Hepatocyte (in vitro differentiated cells): Measurements from ENCODE around the gene MBD6. TPM values are rescaled to one million over a fixed set of nuclear protein-coding genes. Genes with fewer than 3 reads are reported as not detected.

ENCODE experiments used
- DNase-seq: peaks from one replicate; pipeline ENCODE4 v3.0.0-alpha.2; 2016; ENCODE audit warnings: low spot score
- H2AFZ ChIP-seq: fragments of 200-600 bp; sonication (generic); 2 replicates; pipeline ENCODE4 v1.6.0; 2016; ENCODE audit warnings: antibody characterized with exemption, mild to moderate bottlenecking
- H3K27ac ChIP-seq: fragments of 200-600 bp; sonication (generic); 2 replicates; pipeline ENCODE4 v1.5.1; 2016; ENCODE audit warnings: mild to moderate bottlenecking
- H3K27me3 ChIP-seq: fragments of 200-600 bp; sonication (generic); 2 replicates; pipeline ENCODE4 v1.6.1; 2016
- H3K36me3 ChIP-seq: fragments of 200-600 bp; sonication (generic); replicated peaks from 2 replicates; pipeline ENCODE4 v1.5.1; 2016; ENCODE audit warnings: low read depth; ENCODE audit not compliant: insufficient read depth
- H3K4me1 ChIP-seq: fragments of 200-600 bp; sonication (generic); 2 replicates; pipeline ENCODE4 v1.5.1; 2016; ENCODE audit warnings: mild to moderate bottlenecking, moderate library complexity; ENCODE audit not compliant: insufficient read depth
- H3K4me2 ChIP-seq: fragments of 200-600 bp; sonication (generic); 2 replicates; pipeline ENCODE4 v1.6.0; 2016
- H3K4me3 ChIP-seq: fragments of 200-600 bp; sonication (generic); 2 replicates; pipeline ENCODE4 v1.5.1; 2016; ENCODE audit warnings: mild to moderate bottlenecking
- H3K79me2 ChIP-seq: fragments of 200-600 bp; sonication (generic); 2 replicates; pipeline ENCODE4 v1.6.0; 2017; ENCODE audit warnings: mild to moderate bottlenecking
- H3K9me2 ChIP-seq: fragments of 200-600 bp; sonication (generic); replicated peaks from 2 replicates; pipeline ENCODE4 v1.6.0; 2017; ENCODE audit warnings: mild to moderate bottlenecking; ENCODE audit not compliant: insufficient read depth
- H3K9me3 ChIP-seq: fragments of 200-600 bp; sonication (generic); 2 replicates; pipeline ENCODE4 v1.5.1; 2016; ENCODE audit warnings: low read depth, mild to moderate bottlenecking
- H4K20me1 ChIP-seq: fragments of 200-600 bp; sonication (generic); 2 replicates; pipeline ENCODE4 v1.6.0; 2016; ENCODE audit warnings: mild to moderate bottlenecking; ENCODE audit not compliant: insufficient read depth, poor library complexity, severe bottlenecking
- EZH2 ChIP-seq: fragments of 200-600 bp; sonication (generic); IDR thresholded peaks from 2 replicates; pipeline ENCODE4 v1.6.1; 2016; ENCODE audit warnings: antibody characterized with exemption, mild to moderate bottlenecking, borderline replicate concordance
- EZH2phosphoT487 ChIP-seq: fragments of 200-600 bp; sonication (generic); IDR thresholded peaks from one replicate; pipeline ENCODE4 v1.6.1; 2018; ENCODE audit warnings: antibody characterized with exemption, mild to moderate bottlenecking, low read depth, moderate library complexity; ENCODE audit not compliant: unreplicated experiment, severe bottlenecking
- WGBS: methylation state at CpG from one replicate; pipeline ENCODE4 v1.1.6; 2016; ENCODE audit warnings: low lambda C conversion rate; ENCODE audit errors: missing lambda C conversion rate; 5-methylcytosine and 5-hydroxymethylcytosine counted together
- polyA plus RNA-seq: library from polyadenylated mRNA; unstranded; fragments of >200 nt; fragmentation: Nextera tagmentation; extraction: Ambion mirVana; gene quantifications from 2 replicates; pipeline ENCODE4 v1.2.1, GENCODE V29; 2016
- total RNA-seq: library from RNA; depleted of rRNA; stranded (reverse); fragments of >200 nt; gene quantifications from 2 replicates; pipeline ENCODE4 v1.2.3, GENCODE V29; 2014
- TF ChIP-seq, protein P1 (sequence below): fragments of 200-600 bp; sonication (generic); IDR thresholded peaks from 2 replicates; pipeline ENCODE4 v1.5.1; 2016; ENCODE audit warnings: antibody characterized with exemption, mild to moderate bottlenecking; ENCODE audit not compliant: poor library complexity

MBD6 gene
- total and polyA plus RNA-seq, 2 experiments from 2014 or later, result 7.0 to 35.2 TPM

DNA sequence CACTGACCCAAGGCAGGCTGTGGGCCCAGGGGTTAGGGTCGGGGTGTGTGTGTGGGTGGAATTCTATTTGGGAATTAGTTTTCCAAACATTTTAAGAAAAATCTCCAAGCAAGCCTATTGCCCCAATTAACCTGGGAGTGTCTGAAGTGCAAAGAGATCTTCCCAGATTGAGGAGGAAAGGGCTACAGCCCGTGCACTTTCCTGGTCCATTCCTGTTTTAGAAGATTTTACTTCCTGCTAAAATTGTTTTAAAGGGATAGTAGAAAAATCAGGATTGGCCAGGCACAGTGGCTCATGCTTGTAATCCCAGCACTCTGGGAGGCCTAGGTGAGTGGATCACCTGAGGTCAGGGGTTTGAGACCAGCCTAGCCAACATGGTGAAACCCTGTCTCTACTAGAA is 19.1 kb downstream of the MBD6 start:
- no peak for DNase-seq
- Histone ChIP-seq H2AFZ (no peak overlapping the region), H3K4me3 (no peak overlapping the region), H3K27me3 (no peaks in the 10 kb centered on the region), H3K9me2 (no peaks in the 10 kb centered on the region), H4K20me1 (peaks cover 11% of the 10 kb centered on the region), H3K79me2 (peaks cover 38% of the 10 kb centered on the region), H3K4me2 (no peak overlapping the region), H3K4me1 (peaks cover 8% of the 10 kb centered on the region), H3K36me3 (no peaks in the 10 kb centered on the region), H3K27ac (no peak overlapping the region), H3K9me3 (no peaks in the 10 kb centered on the region)
- 82% methylated on average over 2 of the region's 2 CpGs for WGBS
- TF ChIP-seq, protein P1, sequence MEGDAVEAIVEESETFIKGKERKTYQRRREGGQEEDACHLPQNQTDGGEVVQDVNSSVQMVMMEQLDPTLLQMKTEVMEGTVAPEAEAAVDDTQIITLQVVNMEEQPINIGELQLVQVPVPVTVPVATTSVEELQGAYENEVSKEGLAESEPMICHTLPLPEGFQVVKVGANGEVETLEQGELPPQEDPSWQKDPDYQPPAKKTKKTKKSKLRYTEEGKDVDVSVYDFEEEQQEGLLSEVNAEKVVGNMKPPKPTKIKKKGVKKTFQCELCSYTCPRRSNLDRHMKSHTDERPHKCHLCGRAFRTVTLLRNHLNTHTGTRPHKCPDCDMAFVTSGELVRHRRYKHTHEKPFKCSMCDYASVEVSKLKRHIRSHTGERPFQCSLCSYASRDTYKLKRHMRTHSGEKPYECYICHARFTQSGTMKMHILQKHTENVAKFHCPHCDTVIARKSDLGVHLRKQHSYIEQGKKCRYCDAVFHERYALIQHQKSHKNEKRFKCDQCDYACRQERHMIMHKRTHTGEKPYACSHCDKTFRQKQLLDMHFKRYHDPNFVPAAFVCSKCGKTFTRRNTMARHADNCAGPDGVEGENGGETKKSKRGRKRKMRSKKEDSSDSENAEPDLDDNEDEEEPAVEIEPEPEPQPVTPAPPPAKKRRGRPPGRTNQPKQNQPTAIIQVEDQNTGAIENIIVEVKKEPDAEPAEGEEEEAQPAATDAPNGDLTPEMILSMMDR, result no peak
- TF ChIP-seq EZH2 (no peak), EZH2phosphoT487 (no peak)

DNA sequence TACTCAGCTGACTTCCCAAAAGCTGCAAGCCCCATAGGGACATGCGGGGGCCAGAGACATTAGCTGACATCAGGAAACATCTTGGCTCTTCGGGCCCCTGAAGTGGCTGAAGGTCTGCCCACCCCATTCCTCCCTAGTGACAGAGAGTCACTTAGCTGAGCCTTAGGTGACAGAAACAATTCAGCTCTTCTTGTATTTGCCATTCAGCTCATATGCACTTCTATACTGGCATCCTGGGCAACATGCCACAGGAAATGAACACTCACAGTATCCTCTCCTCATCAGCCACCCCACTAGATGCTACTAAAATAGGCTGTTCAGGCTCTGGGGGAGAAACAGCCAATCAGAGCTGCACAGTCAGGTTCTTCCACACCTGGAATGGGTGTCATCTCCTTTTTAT is 21.0 kb downstream of the MBD6 start:
- H3K9me3 ChIP-seq, result no peaks in the 10 kb centered on the region
- H3K79me2 ChIP-seq, result peaks cover 38% of the 10 kb centered on the region

DNA sequence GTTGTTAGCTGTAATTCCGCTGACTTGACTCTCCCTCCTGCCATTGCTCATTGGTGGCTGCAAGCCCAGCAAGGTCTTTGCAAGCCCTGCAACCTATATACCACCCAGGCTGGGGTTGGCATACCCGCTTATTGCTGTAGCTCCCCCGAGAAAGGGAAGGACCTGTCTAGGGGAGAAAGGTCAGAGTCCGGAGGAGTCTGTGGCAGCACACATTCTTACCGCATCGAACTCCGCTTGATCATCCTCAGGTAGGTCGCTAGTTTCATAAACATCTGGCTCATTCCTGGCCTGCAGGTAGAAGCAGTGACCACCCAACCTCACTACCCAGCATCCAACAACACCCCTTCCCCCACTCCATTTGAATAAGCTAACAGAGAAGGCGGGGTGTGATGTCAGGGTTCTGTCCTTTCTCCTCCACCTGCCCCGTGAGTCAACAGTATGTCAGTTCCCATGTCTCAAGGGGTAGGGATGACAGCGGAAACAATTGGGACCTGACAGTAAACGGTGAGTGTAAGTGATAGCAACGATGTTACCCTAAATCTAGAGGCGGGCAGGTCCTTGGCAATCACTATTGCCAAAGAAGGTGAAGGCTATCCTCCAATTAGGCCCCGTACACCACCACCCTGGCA is 23.3 kb downstream of the MBD6 start:
- Histone ChIP-seq H3K27me3 (peaks cover 32% of the 10 kb centered on the region), H3K79me2 (peaks cover 37% of the 10 kb centered on the region), H3K4me2 (peak overlapping the region; percentile 84), H3K9me2 (no peaks in the 10 kb centered on the region), H3K9me3 (no peaks in the 10 kb centered on the region), H2AFZ (no peak overlapping the region), H4K20me1 (peaks cover 10% of the 10 kb centered on the region), H3K4me1 (peaks cover 12% of the 10 kb centered on the region), H3K4me3 (peak overlapping the region; percentile 59), H3K27ac (peak overlapping the region; percentile 78), H3K36me3 (no peaks in the 10 kb centered on the region)
- DNase-seq, result peak; percentile 55
- WGBS, result 71% methylated on average over 15 of the region's 15 CpGs
- TF ChIP-seq EZH2 (no peak), EZH2phosphoT487 (no peak)
- TF ChIP-seq, protein P1, result no peak

More for the DNA sequence above, 21.0 kb downstream of the MBD6 start:
- H4K20me1 ChIP-seq, result peaks cover 11% of the 10 kb centered on the region
- peaks cover 8% of the 10 kb centered on the region for H3K4me1 ChIP-seq
- TF ChIP-seq, protein P1, result no peak
- no peak for TF ChIP-seq EZH2
- no peak for TF ChIP-seq EZH2phosphoT487
- H3K27me3 ChIP-seq, result peaks cover 9% of the 10 kb centered on the region
- no peaks in the 10 kb centered on the region for H3K36me3 ChIP-seq
- no peak overlapping the region for H3K4me2 ChIP-seq
- no peak overlapping the region for H2AFZ ChIP-seq
- no peak for DNase-seq
- 100% methylated on average over 2 of the region's 2 CpGs for WGBS
- no peak overlapping the region for H3K27ac ChIP-seq
- H3K4me3 ChIP-seq, result no peak overlapping the region
- no peaks in the 10 kb centered on the region for H3K9me2 ChIP-seq
